ENCODE measurements around the gene TCL1A. TPM values are rescaled to one million over a fixed set of nuclear protein-coding genes. Genes with fewer than 3 reads are reported as not detected.
"Not testable (repeated sequence)": the region's sequence is repeated elsewhere in the genome, so short reads cannot be mapped to it uniquely, and the experiment has no call there.

Gene TCL1A
- total RNA-seq, 1 donor from 2014 or later = not detected

DNA sequence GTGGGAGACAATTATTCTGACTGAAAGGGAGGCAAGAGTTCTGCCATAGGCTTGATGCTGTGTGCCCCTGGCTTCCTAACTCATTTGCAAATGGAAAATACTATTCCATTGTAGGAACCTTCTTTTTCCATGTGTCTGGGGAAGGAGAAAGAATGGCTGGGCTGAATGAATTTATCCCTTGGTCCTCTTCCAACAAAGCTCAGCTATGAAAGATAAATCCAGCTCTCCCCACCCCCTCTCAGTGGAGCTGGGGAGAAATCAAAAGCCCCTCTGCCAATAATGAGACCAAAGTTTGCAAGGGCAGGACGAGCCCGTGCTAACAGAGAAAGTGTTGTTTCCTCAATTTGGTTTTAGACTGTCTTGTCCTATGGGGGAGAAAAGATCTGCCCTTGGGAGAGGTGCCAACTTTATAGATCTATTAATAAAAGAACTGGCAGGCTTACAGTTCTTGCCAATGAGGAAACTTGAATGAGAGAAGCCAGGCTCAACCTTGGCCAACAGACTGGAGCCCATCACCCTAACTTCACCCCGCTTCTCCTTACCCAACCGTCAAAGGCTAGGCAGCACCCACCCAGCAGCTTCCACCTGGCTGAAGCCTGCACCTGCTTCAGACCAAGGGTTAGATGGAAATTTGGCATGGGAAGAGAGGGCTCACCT lies 36.6 kb downstream of the TCL1A start:
- DNase-seq (ENCODE audit: low spot score) = no peak

DNA sequence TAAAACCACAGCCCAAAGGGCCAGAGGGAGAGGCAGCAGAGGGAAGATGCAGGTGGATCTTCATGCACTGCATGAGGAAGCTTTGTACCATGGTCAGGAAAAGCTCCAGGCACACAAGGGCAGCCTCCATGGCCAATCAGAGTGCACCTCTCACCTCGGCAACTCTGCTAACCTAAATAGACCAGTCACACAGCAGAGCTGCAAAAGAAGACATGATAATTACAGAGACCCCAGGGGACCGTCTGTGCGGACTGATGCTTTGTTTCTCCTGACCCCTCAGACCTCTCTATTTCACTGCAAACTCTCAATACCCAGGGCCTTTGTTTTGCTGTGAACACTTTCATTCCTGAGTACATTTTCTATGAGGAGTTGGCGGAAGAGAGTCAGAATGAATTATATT lies 38.4 kb downstream of the TCL1A start:
- DNase-seq (ENCODE audit: low spot score) = no peak

DNA sequence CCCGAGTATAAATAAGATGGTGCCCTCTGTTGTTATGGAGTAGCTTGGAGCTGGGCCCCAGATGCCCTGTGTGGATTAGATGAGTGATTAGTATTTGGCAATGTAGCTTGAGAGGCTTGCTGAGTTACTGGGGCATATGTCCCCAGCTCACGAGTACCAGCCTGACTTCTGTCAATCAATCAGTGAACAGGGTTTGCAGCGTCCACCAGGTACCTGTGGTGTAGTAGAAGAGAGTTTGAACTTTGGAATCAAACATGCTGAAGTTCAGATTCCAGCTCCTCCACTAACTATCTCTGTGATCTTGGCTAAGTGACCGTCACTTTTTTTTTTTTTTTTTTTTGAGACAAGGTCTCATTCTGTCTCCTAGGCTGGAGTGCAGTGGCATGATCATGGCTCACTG lies 39.3 kb downstream of the TCL1A start:
- no peak for DNase-seq (ENCODE audit: low spot score)

DNA sequence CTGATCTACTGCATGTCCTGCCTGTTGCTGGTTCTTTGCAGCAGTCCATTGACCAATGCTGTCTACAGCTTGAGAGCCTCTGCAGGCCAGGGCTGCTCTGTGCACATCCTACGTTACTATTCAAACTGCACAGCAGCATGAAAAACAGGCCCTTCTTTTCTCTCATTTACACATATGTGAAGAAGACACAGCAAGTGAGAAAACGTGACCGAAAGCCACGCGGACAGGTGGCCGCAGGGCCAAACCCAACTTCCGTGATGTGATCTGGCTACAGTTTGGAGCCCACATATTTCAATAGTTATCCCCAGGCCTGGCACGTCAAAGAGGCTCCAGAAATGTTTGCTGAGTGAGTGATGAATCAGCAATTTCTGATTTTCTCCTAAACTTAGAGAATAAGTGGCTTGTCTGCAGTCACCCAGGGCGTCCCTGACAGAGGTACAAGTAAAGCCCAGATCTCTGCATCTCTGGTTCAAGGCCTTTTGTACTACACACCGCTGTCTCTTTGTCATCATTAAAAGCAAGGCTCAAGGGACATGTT lies 45.6 kb downstream of the TCL1A start:
- no peak for DNase-seq (ENCODE audit: low spot score)

DNA sequence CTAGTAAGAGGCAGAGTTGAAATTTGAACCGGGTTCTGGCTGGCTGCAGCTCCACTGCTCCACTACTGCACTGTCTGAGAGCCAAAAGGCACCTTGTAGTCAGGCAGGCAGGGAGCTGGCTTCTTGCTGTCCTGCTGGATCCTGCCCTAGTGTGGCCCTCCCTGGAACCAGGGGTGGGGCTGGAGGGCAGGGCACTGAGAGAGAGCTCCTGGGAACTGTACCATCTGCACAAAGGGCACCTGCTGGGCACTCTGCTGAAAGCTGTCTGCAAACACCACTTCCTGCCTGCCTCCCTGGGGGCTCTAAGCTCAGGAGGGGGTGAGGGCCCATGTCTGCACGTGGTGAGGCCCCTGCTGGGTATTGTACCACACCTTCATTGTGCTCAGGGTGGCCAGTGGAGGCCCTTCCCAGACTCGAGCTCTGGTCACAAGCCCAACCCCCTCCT lies 46.7 kb downstream of the TCL1A start:
- DNase-seq (ENCODE audit: low spot score) = no peak

DNA sequence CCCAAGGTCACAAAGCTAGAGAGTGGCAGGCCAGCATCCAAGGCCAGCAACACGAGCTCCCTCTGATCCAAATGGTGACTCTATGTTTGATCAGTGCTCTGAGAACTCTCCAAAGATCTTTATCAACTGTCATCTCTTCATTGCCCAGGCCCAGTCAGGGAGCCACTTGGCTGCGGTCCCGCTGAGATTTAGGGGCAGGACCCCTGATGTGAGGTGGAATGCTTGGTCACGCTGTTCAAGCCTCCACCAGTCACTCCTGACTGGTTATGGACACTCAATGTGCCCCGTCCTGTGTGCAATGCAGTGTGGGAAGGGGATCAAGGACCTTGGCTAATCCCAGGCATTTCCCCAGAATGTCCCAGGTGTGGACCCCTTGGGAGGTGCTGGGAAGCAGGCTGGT lies 47.5 kb downstream of the TCL1A start:
- no peak for DNase-seq (ENCODE audit: low spot score)

DNA sequence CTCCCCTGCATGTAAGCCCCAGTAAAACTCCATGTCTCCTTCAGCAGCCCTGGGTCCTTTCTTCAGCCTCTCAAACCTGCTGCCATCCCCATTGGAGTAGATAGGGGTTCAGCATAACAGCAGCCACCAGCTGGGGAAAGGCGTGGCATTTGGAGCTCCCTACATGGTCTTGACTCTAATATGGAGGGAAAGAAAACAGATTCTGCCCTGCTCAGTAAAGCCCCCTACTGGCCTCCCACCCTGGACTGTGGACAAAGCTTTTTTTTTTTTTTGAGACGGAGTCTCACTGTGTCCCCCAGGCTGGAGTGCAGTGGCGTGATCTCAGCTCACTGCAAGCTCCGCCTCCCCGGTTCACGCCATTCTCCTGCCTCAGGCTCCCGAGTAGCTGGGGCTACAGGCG lies 48.4 kb downstream of the TCL1A start:
- not testable (repeated sequence) for DNase-seq (ENCODE audit: low spot score)

DNA sequence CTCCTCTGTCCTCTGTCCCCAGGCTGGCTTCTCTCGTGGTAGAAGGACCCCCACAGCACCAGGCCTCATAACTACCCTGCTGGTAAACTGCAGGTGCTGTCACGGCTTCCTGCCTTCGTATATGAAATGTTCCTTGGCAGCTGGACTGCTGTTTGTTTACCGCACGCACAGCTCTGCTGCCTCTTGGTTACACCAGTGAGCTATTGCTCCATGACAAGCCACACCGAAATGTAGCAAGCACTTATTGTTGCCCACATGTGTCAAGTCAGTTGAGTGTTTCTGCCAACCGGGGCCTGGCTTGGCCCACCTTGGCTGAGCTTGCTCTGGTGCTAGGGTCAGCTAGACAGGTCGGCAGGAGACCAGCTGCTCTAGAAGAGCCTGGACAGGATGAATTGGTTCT lies 49.4 kb downstream of the TCL1A start:
- DNase-seq (ENCODE audit: low spot score) = no peak

DNA sequence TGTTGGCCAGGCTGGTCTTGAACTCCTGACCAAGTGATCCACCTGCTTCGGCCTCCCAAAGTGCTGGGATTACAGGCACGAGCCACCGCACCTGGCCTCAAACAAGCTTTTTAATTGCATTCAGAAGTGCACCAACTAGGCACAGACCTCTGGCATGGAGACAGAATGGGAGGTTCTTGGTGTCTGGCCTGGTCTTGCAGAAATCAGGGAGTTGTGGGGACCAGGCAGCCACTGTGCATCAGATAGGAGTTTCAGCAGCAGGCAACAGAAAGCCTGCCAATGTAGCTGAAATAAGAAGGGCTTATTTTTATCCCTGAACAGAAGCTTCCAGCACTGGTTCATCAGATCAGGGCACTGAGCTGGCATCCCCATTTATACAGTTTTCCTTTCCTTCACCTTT lies 49.9 kb downstream of the TCL1A start:
- DNase-seq (ENCODE audit: low spot score) = no peak

DNA sequence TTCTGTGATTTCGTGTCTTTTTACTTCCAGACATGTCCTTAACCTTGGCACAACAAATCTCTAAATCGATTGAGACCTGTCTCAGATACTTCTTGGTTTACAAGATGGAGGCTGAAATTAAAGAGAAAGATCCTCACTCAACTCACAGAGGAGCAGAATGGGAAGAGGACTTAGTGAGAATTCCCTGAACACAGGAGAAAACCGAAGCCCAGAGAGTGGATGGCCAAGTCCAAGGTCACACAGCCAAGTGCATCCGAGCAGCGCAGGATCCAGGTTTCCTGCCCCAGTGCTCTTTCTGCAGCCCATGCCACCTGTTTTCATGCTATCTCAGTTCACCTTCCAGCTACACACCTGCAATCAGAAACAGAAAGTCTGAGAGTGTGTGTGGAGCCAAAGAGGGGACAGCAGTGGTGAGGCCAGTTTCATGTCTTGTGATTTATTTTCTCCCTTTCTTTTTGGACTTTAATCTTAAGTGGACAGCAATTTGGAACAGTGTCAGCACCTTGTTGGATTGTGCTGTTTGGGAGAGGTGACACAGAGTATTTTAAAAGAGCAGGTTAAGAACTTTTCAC lies 50.6 kb downstream of the TCL1A start:
- no peak for DNase-seq (ENCODE audit: low spot score)

DNA sequence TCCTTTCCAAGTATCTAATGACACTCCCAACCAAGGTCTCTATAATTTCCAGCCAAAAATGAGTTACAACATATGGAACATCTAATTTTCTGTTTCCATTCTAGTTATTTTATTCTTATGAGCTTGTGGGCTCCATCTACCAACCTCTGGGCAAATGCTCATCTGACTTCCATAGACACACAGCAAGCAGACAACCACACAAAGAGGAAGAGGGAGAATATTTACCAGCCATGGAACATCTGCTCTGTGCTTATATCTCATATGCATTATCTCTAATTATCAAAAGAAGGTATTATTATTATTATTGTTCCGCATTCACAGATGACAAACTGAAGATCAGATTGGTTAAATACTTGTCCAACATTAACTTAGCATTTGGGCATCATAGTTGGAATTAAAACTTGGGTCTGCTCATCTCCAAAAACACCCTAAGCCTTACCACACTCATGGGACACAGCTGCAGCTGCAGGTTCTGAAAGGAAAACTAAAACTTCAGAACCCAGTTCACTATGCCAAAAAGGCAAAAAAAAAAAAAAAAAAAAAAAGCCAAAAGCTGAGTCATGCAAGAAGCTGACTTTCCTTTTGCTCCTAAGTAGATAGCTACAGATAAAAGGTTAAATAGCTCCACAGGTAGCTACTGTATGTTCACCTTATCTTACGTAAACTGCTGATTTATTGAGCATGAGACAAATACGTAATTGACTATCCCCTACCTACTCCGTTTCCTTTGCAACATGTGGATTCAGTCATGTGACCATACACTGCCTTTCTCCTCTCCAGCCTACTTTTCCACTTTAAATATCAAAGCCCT lies 51.3 kb downstream of the TCL1A start:
- no peak for DNase-seq (ENCODE audit: low spot score)

DNA sequence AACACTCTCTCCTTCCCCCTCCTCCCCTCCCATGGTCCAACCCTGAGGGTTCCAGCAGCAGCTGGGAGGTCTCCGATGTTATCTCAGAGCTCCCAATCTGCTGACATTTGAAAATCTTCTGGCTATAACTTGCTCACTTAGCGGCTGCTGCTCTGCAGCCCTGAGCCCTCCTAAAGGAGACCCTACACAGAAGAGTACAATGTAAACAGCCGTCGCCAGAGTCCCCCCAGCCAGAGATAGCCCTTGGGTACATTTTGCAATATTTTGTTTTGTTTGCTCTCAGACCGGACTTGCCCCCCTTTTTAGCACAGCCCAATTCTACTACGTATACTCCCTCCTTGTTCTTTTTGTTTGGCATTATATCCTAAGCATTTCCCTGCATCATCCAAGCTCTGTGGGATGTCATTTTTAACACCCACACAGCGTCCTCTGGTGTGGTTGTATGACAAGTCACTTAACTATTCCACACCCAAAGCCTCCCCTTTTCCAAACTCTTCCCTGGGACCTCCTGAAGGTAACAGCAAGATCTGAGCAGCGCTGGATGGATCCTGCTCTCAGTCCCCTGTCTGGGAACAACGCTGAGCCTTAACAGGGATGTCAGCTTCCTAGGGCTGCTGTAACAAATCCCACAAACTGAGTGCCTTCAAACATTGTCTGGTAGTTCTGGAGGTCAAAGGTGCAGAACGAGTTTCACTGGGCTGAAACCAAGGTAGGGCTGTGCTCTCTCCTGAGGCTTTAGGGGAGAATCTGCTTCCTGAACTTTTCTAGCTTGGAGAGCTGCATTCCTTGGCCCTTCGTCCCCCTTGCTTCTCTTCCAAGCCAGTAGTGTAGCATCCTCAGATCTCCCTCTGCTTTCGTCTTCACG lies 53.0 kb downstream of the TCL1A start:
- DNase-seq (ENCODE audit: low spot score) = no peak

DNA sequence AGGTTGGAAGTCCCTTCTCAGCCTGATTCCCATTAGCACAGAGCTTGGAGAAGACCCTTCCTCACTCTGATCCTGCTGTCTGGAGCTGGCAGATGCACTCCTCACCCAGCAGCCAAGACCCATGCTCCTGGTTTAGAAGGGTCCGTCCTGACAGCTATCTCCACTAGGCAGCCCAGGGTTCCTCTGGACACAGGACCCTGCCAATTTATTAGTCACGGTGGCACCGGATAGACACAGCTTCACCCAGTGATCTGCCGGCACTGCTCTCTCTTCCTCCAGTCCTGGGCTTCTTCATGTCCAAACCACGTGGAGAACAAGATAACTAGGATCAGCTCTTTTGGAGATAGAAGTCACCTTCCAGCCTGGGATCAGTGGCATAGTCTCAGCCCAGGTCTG lies 53.9 kb downstream of the TCL1A start:
- no peak for DNase-seq (ENCODE audit: low spot score)

Other genes with a start within 250 kb of the TCL1A start
- 14.4 TPM for gene SYNE3, start 197.5 kb downstream of the TCL1A start, total RNA-seq
- 35.9 TPM for gene GLRX5, start 179.1 kb downstream of the TCL1A start, total RNA-seq
- gene TCL1B, start 27.7 kb downstream of the TCL1A start, total RNA-seq = not detected
- not detected for gene TUNAR, start 162.7 kb upstream of the TCL1A start, total RNA-seq

Measured in ureter (tissue), 1 donor.